Mucosa of descending colon (tissue), 3 donors: ENCODE results near the gene ARHGAP22. TPM values are rescaled to one million over a fixed set of nuclear protein-coding genes. Genes with fewer than 3 reads are reported as not detected.

ENCODE experiments used
- ATAC-seq: fragments of 200-7000 bp; cut with Tn5 transposase; one replicate; pipeline ENCODE4 v1.9.1; 2020; ENCODE audit warnings: mild to moderate bottlenecking, moderate library complexity
- DNase-seq, 3 donors: peaks; one replicate each; pipeline ENCODE4 v3.0.0-alpha.2; 2020
- H3K36me3 ChIP-seq: fragments of 200-600 bp; one replicate; pipeline ENCODE4 v1.8.0; 2021; ENCODE audit warnings: low read depth, mild to moderate bottlenecking
- H3K4me1 ChIP-seq: fragments of 200-600 bp; one replicate; pipeline ENCODE4 v1.8.0; 2021; ENCODE audit warnings: low read depth, mild to moderate bottlenecking
- H3K4me3 ChIP-seq: fragments of 200-600 bp; one replicate; pipeline ENCODE4 v1.8.0; 2021; ENCODE audit warnings: mild to moderate bottlenecking
- H3K9me3 ChIP-seq: fragments of 200-600 bp; one replicate; pipeline ENCODE4 v1.8.0; 2021; ENCODE audit warnings: mild to moderate bottlenecking
- CTCF ChIP-seq: fragments of 200-600 bp; IDR thresholded peaks from one replicate; pipeline ENCODE4 v1.8.0; 2022; ENCODE audit warnings: antibody characterized with exemption, mild to moderate bottlenecking
- intact Hi-C, 2 donors: fragments of 100-400 bp; cut with DNase I in 1 of 2; cut with micrococcal nuclease in 1 of 2; formaldehyde crosslinking; loops; one replicate each; pipeline versions ENCODE4 v1.11.0 to v1.11.1; 2022; cut with DNase I, micrococcal nuclease
- total RNA-seq, 3 donors: library from RNA; stranded (reverse); fragmentation: NEBNext Ultra II Directional in 2 of 3; extraction: Animal tissue kit (Norgen Biotek cat#: 25700) in 2 of 3; gene quantifications; one replicate each; pipeline versions ENCODE4 v1.2.1 to v1.2.4, GENCODE V29; 2021 to 2023
- donor health status: DM: no; HTN: no; CAD: no; lungs with moderate emphysema.
- donor health status: DM: no; HTN: no; CAD: no.
- donor health status: DM: no; HTN: yes; CAD: no.

Gene ARHGAP22
- total RNA-seq, 3 donors from 2014 or later: 0.93 to 5.9 (median 1.3) TPM

DNA sequence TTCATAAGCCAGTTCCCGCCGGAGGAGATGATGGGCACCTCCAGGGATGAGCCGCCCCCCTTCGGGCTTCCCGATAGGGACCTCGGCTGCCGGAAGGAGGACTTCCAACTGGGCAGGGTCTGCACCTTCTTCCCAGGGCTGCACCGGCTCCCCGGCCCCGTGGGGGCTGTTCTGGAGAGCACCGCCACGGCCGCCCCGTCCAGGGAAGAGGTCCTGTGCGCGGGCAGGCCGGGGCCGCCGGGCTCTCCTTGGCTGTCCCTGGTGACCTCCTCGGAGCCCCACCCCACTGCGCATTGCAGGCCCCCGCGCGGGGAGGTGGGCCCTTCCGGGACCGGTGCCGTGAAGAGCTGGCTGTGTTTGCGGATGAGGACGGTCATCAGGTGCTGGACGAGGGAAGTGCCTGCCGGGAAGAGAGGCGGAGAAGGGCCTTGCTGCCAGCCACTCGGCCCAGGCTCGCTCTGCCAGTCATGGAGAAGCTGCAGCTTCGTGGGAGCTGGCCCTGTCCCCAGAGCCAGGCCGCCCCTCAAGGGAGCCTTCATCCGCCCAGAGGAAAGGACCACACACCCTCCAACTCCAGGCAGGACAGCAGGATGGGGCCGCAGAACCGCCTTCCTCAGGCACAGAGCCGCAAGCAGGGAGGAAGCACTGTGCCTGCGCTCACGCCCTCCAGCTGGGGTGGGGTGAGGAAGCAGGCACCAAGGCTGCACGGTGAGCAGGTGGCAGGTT lies 154.0 kb downstream of the ARHGAP22 start:
- peak; percentile 31 for ATAC-seq
- intact Hi-C loops: no loop called here
- H3K4me3 ChIP-seq: no peak overlapping the region

GRCh38 chr10:48450233-48450740 lies 154.6 kb downstream of the ARHGAP22 start:
- no peak for DNase-seq

More for the DNA sequence above, 154.0 kb downstream of the ARHGAP22 start:
- no peak for TF ChIP-seq CTCF
- H3K36me3 ChIP-seq: no peaks in the 10 kb centered on the region
- no peaks in the 10 kb centered on the region for H3K4me1 ChIP-seq
- peak in 1 of 3 donors; percentile 44 for DNase-seq
- no peaks in the 10 kb centered on the region for H3K9me3 ChIP-seq

GRCh38 chr10:48449501-48450232 lies 155.2 kb downstream of the ARHGAP22 start:
- ATAC-seq (no peak), DNase-seq (no peak)

More at GRCh38 chr10:48450233-48450740, 154.6 kb downstream of the ARHGAP22 start:
- intact Hi-C loops: no loop called here
- H3K4me3 ChIP-seq: no peak overlapping the region
- H3K4me1 ChIP-seq: no peaks in the 10 kb centered on the region
- ATAC-seq: no peak
- H3K9me3 ChIP-seq: no peaks in the 10 kb centered on the region
- no peak for TF ChIP-seq CTCF
- H3K36me3 ChIP-seq: no peaks in the 10 kb centered on the region

GRCh38 chr10:48448796-48449195 lies 156.1 kb downstream of the ARHGAP22 start:
- Histone ChIP-seq H3K36me3 (no peaks in the 10 kb centered on the region), H3K4me3 (no peak overlapping the region), H3K9me3 (no peaks in the 10 kb centered on the region), H3K4me1 (no peaks in the 10 kb centered on the region)
- no peak for DNase-seq
- no peak for TF ChIP-seq CTCF
- intact Hi-C loops: no loop called here
- ATAC-seq: no peak

More at GRCh38 chr10:48449501-48450232, 155.2 kb downstream of the ARHGAP22 start:
- Histone ChIP-seq H3K9me3 (no peaks in the 10 kb centered on the region), H3K4me3 (no peak overlapping the region), H3K36me3 (no peaks in the 10 kb centered on the region), H3K4me1 (no peaks in the 10 kb centered on the region)
- TF ChIP-seq CTCF: no peak
- intact Hi-C loops: no loop called here

- no peak overlapping the region for H3K4me3 ChIP-seq
- no peaks in the 10 kb centered on the region for H3K9me3 ChIP-seq
- no peaks in the 10 kb centered on the region for H3K4me1 ChIP-seq
- intact Hi-C loops: no loop called here
- no peaks in the 10 kb centered on the region for H3K36me3 ChIP-seq
- ATAC-seq (no peak), DNase-seq (no peak)
- no peak for TF ChIP-seq CTCF
Measured at GRCh38 chr10:48447356-48448215, 157.3 kb downstream of the ARHGAP22 start.
